Activated naive CD4-positive, alpha-beta T cell treated with anti-CD3 and anti-CD28 coated beads, Interleukin-2, amount 10 ng/mL, durations not matched to agents 7 days and 5 days (primary cell): Measurements from ENCODE around the gene NOSIP.
A peak's percentile ranks its signal among the peaks of the same experiment; 100 is the strongest.

ENCODE experiments used
- CTCF ChIA-PET: fragments of 350-600 bp; sonication (Branson Sonifier 250); formaldehyde crosslinking; loops from one replicate; lab custom pipeline; 2021; ENCODE audit warnings: antibody characterized with exemption; lab: Charles Lee
- DNase-seq: peaks from one replicate; pipeline ENCODE4 v3.0.0-alpha.2; 2020
- H3K27ac Mint-ChIP-seq: one replicate; pipeline ENCODE4 v1.8.0; 2021; ENCODE audit warnings: mild to moderate bottlenecking, moderate library complexity, mixed read lengths
- H3K27me3 Mint-ChIP-seq: one replicate; pipeline ENCODE4 v1.8.0; 2021; ENCODE audit warnings: mild to moderate bottlenecking, mixed read lengths
- H3K36me3 Mint-ChIP-seq: one replicate; pipeline ENCODE4 v1.8.0; 2021; ENCODE audit warnings: mixed read lengths
- H3K4me1 Mint-ChIP-seq: one replicate; pipeline ENCODE4 v1.8.0; 2021; ENCODE audit warnings: mixed read lengths
- H3K4me3 Mint-ChIP-seq: one replicate; pipeline ENCODE4 v1.8.0; 2021; ENCODE audit warnings: mild to moderate bottlenecking, moderate library complexity, mixed read lengths
- H3K9me3 Mint-ChIP-seq: one replicate; pipeline ENCODE4 v1.8.0; 2021; ENCODE audit warnings: mixed read lengths

Gene NOSIP

DNA sequence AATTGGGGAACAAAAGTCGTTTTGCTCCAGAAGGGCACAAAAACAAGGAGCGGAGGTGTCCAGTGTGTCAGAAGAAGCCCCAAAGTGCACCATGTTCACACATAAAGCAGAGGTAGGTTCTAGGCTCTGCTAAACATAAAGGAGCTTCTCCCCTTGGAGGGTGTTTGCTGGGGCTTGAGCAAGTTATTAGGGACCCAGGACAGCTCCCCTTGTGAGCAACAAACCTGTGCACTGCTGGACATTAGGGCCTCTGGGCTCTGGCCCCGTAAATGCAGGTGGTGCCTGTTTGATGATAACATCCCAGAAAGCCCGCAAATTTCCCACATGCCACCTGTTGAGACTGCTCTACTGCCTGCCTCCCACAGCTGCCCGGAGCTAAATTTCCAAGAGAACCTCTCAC, 41.7 kb downstream of the NOSIP start:
- Mint-ChIP-seq H3K27ac (no peak overlapping the region), H3K4me3 (no peak overlapping the region), H3K9me3 (no peaks in the 10 kb centered on the region), H3K27me3 (peaks cover 10% of the 10 kb centered on the region), H3K4me1 (peaks cover 28% of the 10 kb centered on the region), H3K36me3 (peaks cover 1% of the 10 kb centered on the region)
- DNase-seq: no peak
- CTCF ChIA-PET: no interaction called here

DNA sequence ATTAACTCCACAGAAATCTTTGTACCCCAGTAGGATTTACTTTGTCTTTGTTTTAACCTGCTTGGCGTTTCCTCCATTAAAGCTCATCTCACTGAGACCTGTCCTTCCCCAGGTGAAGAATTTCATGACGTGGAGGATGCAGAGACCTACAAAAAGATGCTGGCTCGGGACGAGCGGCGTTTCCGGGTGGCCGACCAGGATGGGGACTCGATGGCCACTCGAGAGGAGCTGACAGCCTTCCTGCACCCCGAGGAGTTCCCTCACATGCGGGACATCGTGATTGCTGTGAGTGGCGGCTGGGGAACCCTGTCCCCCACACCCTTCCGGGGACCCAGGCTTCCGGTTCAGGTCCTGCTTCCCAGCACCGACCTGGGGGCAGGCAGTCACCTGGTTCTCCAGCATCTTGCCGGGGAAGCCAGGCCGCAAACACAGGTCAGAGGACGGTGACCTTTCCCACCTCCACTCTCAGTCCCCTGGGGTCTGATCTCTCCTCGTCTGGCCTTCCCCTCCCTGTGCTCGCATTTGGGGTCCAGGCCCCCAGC, 43.4 kb downstream of the NOSIP start:
- peaks cover 31% of the 10 kb centered on the region for H3K4me1 Mint-ChIP-seq
- H3K4me3 Mint-ChIP-seq: no peak overlapping the region
- H3K36me3 Mint-ChIP-seq: peaks cover 1% of the 10 kb centered on the region
- CTCF ChIA-PET: interaction anchor here (1.0 to 1.4 kb wide), 3 partner anchors 10 to 34 kb away, joined by 4 to 6 read pairs (median 4); no protein-coding TSS in a partner anchor
- H3K27ac Mint-ChIP-seq: peak overlapping the region; percentile 12
- peaks cover 18% of the 10 kb centered on the region for H3K27me3 Mint-ChIP-seq
- no peak for DNase-seq
- H3K9me3 Mint-ChIP-seq: no peaks in the 10 kb centered on the region

DNA sequence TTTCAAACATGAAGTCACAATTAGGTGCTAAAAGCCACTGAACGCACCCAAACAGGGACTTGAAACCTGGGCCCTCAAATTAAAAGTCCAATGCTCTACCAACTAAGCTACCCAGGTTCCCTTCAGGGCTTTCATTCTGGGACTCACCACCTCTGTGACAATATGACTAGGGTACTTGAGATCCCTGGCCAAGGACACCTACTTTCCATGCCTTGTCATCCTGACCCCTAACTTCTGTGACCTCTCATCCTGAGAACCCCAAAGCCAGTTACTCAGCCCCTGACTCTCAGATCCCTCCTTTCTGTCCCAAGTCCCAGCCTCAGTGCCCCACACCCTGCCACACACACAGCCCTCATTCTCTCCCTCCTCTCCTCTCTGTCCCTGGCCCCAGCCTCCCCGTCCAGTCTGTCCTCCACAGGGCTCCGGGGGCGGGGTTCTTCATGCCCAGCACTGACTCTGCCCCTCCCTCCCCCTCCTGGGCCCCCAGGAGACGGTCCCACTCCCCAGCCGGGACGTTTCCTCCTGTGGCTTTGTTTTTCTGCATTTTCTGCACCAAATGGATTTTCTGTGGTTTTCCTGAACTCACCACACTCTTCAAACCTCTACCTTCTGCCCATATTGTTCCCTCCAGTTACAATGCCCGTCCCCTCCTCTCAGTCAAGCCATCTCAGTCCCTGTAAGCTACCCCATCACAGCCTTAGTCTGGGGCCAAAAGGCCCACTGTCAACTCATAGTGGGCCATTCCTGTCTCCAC, 45.5 kb downstream of the NOSIP start:
- peak overlapping the region; percentile 71 for H3K27ac Mint-ChIP-seq

DNA sequence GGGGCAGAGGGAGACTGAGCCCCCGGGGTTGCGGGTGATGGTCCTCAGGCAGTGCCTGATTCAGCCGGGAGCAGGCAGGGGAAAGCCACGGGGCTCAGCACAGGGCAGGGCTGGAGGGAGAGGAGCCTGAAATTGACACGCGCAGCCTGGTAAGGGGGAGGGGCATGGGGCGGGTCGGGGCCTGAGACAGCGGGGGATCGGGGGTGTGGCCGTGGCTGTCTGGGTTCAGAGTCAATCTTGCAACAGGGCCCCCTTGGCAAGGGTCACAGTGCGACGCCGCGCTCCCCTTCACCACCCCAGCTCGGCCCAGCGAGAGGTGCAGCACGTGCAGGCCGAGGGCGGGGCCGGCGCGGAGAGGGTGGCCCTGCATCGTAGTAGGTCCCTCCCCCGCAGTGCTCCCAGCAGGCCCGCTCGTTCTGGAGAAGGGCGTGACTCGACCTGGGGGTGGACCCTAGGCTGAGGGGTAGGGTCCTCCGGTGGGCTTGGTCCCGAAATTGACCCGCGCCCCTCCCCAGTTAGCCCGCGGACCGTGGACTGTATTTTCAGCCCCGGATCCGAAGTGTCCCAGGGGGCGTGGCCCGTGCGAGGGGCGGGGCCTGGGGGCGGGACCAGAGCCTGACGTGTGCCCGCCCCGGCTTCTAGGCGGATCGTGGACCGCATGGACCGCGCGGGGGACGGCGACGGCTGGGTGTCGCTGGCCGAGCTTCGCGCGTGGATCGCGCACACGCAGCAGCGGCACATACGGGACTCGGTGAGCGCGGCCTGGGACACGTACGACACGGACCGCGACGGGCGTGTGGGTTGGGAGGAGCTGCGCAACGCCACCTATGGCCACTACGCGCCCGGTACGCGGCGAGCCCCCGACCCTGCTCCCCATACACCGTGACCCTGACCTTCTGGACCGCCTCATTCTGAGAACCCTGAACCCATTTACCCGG, 46.5 kb downstream of the NOSIP start:
- H3K9me3 Mint-ChIP-seq: no peaks in the 10 kb centered on the region
- peaks cover 30% of the 10 kb centered on the region for H3K4me1 Mint-ChIP-seq
- H3K36me3 Mint-ChIP-seq: peaks cover 1% of the 10 kb centered on the region
- H3K27ac Mint-ChIP-seq: peak overlapping the region; percentile 77
- H3K27me3 Mint-ChIP-seq: peaks cover 40% of the 10 kb centered on the region
- CTCF ChIA-PET: interaction anchor here (0.7 to 2.7 kb wide), 7 partner anchors 14 to 36 kb away, joined by 3 to 19 read pairs (median 4); no protein-coding TSS in a partner anchor
- peak overlapping the region; percentile 66 for H3K4me3 Mint-ChIP-seq
- peak; percentile 89 for DNase-seq

More for the DNA sequence above, 45.5 kb downstream of the NOSIP start:
- no peaks in the 10 kb centered on the region for H3K9me3 Mint-ChIP-seq
- peak overlapping the region; percentile 66 for H3K4me3 Mint-ChIP-seq
- H3K36me3 Mint-ChIP-seq: peaks cover 1% of the 10 kb centered on the region
- H3K4me1 Mint-ChIP-seq: peaks cover 28% of the 10 kb centered on the region
- peak; percentile 39 for DNase-seq
- peaks cover 32% of the 10 kb centered on the region for H3K27me3 Mint-ChIP-seq
- CTCF ChIA-PET: interaction anchor here (0.7 to 2.7 kb wide), 8 partner anchors 13 to 36 kb away, joined by 3 to 19 read pairs (median 4); no protein-coding TSS in a partner anchor

DNA sequence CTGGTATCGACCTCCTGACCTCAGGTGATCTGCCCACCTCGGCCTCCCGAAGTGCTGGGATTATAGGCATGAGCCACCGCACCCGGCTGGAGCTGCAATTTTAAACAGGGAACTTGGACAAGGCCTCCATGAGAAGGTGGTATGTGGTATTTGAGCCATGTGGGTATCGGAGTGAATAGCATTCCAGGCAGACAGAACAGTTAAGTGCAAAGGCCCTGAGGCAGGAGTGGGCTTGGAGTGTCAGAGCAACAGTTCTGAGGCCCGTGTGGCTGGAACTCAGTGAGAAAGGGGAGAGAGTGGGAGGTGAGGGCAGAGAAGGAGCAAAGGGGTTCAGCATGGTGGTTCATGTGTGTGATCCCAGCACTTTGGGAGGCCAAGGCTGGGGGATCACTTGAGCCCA, 49.6 kb downstream of the NOSIP start:
- H3K9me3 Mint-ChIP-seq: no peaks in the 10 kb centered on the region
- no peak overlapping the region for H3K4me3 Mint-ChIP-seq
- no peak for DNase-seq
- no peaks in the 10 kb centered on the region for H3K36me3 Mint-ChIP-seq
- CTCF ChIA-PET: no interaction called here
- peaks cover 45% of the 10 kb centered on the region for H3K4me1 Mint-ChIP-seq
- H3K27ac Mint-ChIP-seq: no peak overlapping the region
- H3K27me3 Mint-ChIP-seq: peaks cover 46% of the 10 kb centered on the region

DNA sequence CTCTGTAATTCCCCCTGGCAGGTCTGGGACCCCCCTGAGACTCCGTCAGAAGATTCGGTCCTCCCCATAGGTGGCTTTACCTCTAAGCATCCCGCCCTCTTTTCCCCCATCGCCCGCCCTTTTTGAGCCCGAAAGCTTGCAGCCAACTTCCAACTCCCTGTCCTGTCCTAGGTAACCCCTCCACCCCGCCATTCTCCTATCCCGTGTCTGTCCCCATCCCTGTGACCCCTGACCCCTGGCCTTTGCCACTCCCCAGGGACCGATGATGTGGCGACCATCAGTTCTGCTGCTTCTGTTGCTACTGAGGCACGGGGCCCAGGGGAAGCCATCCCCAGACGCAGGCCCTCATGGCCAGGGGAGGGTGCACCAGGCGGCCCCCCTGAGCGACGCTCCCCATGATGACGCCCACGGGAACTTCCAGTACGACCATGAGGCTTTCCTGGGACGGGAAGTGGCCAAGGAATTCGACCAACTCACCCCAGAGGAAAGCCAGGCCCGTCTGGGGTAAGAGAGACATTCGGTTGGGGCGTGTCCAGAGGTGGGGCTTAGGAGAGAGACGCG, 52.1 kb downstream of the NOSIP start:
- no peak for DNase-seq
- Mint-ChIP-seq H3K9me3 (no peaks in the 10 kb centered on the region), H3K36me3 (no peaks in the 10 kb centered on the region), H3K4me3 (peak overlapping the region; percentile 64), H3K27ac (peak overlapping the region; percentile 28), H3K4me1 (peaks cover 27% of the 10 kb centered on the region), H3K27me3 (peaks cover 53% of the 10 kb centered on the region)
- CTCF ChIA-PET: interaction anchor here (1.0 to 1.2 kb wide), 2 partner anchors 18 to 41 kb away, joined by 3 to 5 read pairs; no protein-coding TSS in a partner anchor

DNA sequence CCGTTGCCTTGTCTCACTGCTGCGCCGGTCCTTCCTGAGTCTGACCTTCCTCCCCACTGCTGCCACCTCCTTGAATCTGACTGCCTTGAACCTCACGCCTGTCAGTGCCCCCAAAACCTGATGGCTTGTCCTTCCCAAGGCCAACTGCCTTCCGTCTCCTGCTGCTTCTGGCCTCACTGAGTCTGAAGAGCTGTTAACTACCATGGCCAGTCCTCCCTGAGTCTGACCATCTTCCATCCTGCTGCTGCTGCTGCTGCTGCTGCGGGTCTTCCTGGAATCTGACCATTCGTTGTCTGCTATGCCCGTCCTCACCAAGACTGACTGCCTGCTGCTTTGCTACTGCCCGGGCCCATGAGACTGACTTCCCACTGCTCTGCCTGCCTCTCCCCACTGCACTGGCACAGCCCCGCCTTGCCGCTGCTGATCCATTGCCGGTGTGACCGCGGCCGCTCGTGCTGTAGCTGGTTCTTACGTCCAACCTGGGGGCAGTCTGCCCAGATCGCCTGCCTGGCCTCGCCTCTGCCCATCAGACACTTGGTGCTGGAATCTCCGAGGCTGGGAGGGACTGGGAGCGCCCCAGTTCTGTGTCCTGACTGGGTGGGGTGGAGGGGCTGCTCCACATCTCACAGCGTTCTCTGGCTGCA, 55.4 kb downstream of the NOSIP start:
- Mint-ChIP-seq H3K36me3 (no peaks in the 10 kb centered on the region), H3K4me3 (no peak overlapping the region), H3K4me1 (peaks cover 21% of the 10 kb centered on the region), H3K9me3 (no peaks in the 10 kb centered on the region), H3K27me3 (peaks cover 36% of the 10 kb centered on the region), H3K27ac (no peak overlapping the region)
- CTCF ChIA-PET: interaction anchor here (0.9 kb wide), 1 partner anchor 22 kb away, joined by 5 read pairs; no protein-coding TSS in a partner anchor
- no peak for DNase-seq

DNA sequence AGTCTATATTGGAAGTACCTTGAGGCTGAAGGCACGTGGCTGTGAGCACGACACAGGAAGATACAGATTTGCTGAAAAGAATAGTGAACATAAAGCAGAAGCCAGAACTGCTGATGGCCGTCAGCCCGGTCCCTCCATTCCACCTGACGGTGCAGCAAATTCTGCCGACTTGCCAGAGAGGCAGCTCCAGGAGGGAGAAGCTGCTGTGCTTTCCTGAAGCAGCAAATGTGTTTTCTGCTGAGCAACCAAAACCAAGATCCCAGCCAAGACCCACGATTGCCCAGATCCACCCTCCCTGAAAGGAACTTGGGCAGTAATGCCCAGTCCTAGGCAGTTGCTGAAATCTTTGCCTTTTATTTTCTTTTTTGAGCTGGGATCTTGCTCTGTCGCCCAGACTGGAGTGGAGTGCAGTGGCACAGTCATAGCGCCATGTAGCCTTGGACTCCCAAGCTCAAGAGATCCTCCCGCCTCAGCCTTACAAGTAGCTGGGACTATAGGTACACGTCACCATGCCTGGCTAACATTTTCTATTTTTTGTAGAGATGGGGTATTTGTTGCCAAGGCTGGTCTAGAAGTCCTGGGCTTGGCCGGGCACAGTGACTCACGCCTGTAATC, 59.5 kb downstream of the NOSIP start:
- no peak overlapping the region for H3K4me3 Mint-ChIP-seq
- H3K27ac Mint-ChIP-seq: no peak overlapping the region
- no peak for DNase-seq
- H3K4me1 Mint-ChIP-seq: peaks cover 2% of the 10 kb centered on the region
- peaks cover 3% of the 10 kb centered on the region for H3K36me3 Mint-ChIP-seq
- H3K9me3 Mint-ChIP-seq: no peaks in the 10 kb centered on the region
- CTCF ChIA-PET: interaction anchor here (0.6 to 1.5 kb wide), 4 partner anchors 14 to 1880 kb away, joined by 3 to 6 read pairs (median 4); no protein-coding TSS in a partner anchor
- peaks cover 24% of the 10 kb centered on the region for H3K27me3 Mint-ChIP-seq

DNA sequence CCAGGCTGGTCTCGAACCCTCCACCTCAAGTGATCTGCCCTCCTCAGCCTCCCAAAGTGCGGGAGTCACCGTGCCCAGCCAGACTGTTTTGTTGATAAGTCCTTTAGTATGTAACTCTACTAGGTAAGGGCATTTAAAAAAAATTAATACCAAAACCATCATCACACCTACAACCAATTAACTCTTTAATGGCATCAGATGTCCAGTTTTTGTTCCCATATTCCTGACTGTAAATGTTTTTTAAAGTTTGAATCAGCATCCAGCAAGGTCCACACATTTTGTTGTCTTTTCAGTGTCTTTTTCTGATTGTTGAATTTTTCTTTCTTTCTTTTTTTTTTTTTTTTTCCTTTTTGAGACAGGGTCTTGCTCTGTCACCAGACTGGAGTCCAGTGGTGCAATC, 62.3 kb downstream of the NOSIP start:
- DNase-seq: no peak
- H3K4me1 Mint-ChIP-seq: peaks cover 14% of the 10 kb centered on the region
- H3K36me3 Mint-ChIP-seq: peaks cover 3% of the 10 kb centered on the region
- H3K4me3 Mint-ChIP-seq: no peak overlapping the region
- H3K27ac Mint-ChIP-seq: no peak overlapping the region
- H3K9me3 Mint-ChIP-seq: no peaks in the 10 kb centered on the region
- CTCF ChIA-PET: interaction anchor here (0.6 to 1.2 kb wide), 3 partner anchors 11 to 53 kb away, joined by 3 to 5 read pairs (median 3); no protein-coding TSS in a partner anchor
- peaks cover 29% of the 10 kb centered on the region for H3K27me3 Mint-ChIP-seq

DNA sequence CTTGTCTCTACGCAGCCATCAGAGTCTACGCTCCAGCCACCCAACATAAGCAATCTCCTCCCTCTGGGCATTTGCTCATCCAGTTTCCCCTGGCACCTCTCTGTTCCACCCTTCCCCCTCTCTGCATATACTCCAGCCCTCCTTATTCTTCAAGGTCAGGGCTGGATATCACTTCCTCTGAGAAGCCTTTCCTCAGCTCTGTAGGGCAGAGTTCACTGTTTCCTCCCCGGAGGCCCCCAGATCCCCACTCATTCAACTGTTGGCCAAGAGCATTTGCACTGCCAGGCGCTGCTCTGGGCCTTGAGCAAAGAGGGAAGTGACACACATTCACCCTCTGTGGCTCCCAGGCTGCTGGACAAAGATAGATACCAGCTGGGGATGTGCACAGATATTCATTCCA, 64.6 kb downstream of the NOSIP start:
- no peaks in the 10 kb centered on the region for H3K9me3 Mint-ChIP-seq
- CTCF ChIA-PET: interaction anchor here (0.9 to 2.6 kb wide), 5 partner anchors 10 to 55 kb away, joined by 3 to 11 read pairs (median 5); no protein-coding TSS in a partner anchor
- H3K27me3 Mint-ChIP-seq: peaks cover 32% of the 10 kb centered on the region
- no peak overlapping the region for H3K4me3 Mint-ChIP-seq
- peaks cover 30% of the 10 kb centered on the region for H3K4me1 Mint-ChIP-seq
- H3K27ac Mint-ChIP-seq: no peak overlapping the region
- no peak for DNase-seq
- peaks cover 3% of the 10 kb centered on the region for H3K36me3 Mint-ChIP-seq

DNA sequence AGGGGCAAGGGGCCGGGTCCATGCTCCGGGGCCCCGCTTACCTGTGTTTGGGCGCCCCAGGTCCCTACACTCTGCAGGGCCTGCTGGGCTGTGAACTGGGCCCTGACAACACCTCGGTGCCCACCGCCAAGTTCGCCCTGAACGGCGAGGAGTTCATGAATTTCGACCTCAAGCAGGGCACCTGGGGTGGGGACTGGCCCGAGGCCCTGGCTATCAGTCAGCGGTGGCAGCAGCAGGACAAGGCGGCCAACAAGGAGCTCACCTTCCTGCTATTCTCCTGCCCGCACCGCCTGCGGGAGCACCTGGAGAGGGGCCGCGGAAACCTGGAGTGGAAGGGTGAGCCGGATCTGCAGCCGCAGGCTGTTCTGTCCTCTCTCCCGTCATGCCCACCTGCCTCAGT, 66.2 kb downstream of the NOSIP start:
- peaks cover 3% of the 10 kb centered on the region for H3K36me3 Mint-ChIP-seq
- CTCF ChIA-PET: interaction anchor here (0.8 to 2.6 kb wide), 5 partner anchors 11 to 65 kb away, joined by 3 to 11 read pairs (median 5); no protein-coding TSS in a partner anchor

DNA sequence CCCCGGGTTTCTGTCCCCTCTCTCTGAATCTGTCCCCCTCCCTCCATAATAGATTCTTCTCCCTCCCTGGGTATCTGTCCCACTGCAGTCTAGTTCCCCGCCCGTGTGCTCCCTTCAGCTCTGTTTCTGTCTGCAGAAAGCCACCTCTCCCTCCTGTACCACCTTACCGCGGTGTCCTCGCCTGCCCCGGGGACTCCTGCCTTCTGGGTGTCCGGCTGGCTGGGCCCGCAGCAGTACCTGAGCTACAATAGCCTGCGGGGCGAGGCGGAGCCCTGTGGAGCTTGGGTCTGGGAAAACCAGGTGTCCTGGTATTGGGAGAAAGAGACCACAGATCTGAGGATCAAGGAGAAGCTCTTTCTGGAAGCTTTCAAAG, 66.6 kb downstream of the NOSIP start:
- Mint-ChIP-seq H3K9me3 (no peaks in the 10 kb centered on the region), H3K27me3 (peaks cover 30% of the 10 kb centered on the region), H3K27ac (peak overlapping the region; percentile 55), H3K4me3 (peak overlapping the region; percentile 75), H3K36me3 (peaks cover 3% of the 10 kb centered on the region), H3K4me1 (peaks cover 32% of the 10 kb centered on the region)
- no peak for DNase-seq
- CTCF ChIA-PET: interaction anchor here (0.6 to 2.0 kb wide), 4 partner anchors 9 to 66 kb away, joined by 3 to 11 read pairs (median 4); no protein-coding TSS in a partner anchor

More for the DNA sequence above, 66.2 kb downstream of the NOSIP start:
- H3K4me1 Mint-ChIP-seq: peaks cover 32% of the 10 kb centered on the region
- H3K27ac Mint-ChIP-seq: peak overlapping the region; percentile 45
- no peaks in the 10 kb centered on the region for H3K9me3 Mint-ChIP-seq
- H3K4me3 Mint-ChIP-seq: peak overlapping the region; percentile 75
- DNase-seq: no peak
- peaks cover 30% of the 10 kb centered on the region for H3K27me3 Mint-ChIP-seq
